SH-SY5Y (cell line): ENCODE results near the gene RGS9.

Experiments used
- GATA2 ChIP-seq: IDR thresholded peaks from 2 replicates; pipeline ENCODE4 v1.6.1; 2011; ENCODE audit warnings: mild to moderate bottlenecking, low read depth, low read length
- GATA3 ChIP-seq: IDR thresholded peaks from 2 replicates; pipeline ENCODE4 v1.6.1; 2011; ENCODE audit warnings: low read depth, mild to moderate bottlenecking, low read length, moderate library complexity

Gene RGS9

GRCh38 chr17:65104973-65105372, 32.2 kb upstream of the RGS9 start:
- TF ChIP-seq GATA3 (no peak), GATA2 (no peak)

- no peak for TF ChIP-seq GATA2
- TF ChIP-seq GATA3: no peak
Measured at GRCh38 chr17:65108152-65108551, 29.0 kb upstream of the RGS9 start.

GRCh38 chr17:65109543-65109942, 27.6 kb upstream of the RGS9 start:
- no peak for TF ChIP-seq GATA2
- no peak for TF ChIP-seq GATA3

- TF ChIP-seq GATA3 (no peak), GATA2 (no peak)
Measured at GRCh38 chr17:65109990-65110680, 27.0 kb upstream of the RGS9 start.

- no peak for TF ChIP-seq GATA2
- no peak for TF ChIP-seq GATA3
Measured at GRCh38 chr17:65115839-65116238, 21.3 kb upstream of the RGS9 start.

- TF ChIP-seq GATA3 (no peak), GATA2 (no peak)
Measured at GRCh38 chr17:65117384-65118035, 19.7 kb upstream of the RGS9 start.

GRCh38 chr17:65121368-65121767, 15.8 kb upstream of the RGS9 start:
- no peak for TF ChIP-seq GATA3
- TF ChIP-seq GATA2: no peak

- no peak for TF ChIP-seq GATA2
- TF ChIP-seq GATA3: no peak
Measured at GRCh38 chr17:65121916-65122806, 15.0 kb upstream of the RGS9 start.

GRCh38 chr17:65122836-65123756, 14.1 kb upstream of the RGS9 start:
- TF ChIP-seq GATA3: no peak
- TF ChIP-seq GATA2: no peak

GRCh38 chr17:65123757-65124675, 13.2 kb upstream of the RGS9 start:
- no peak for TF ChIP-seq GATA2
- TF ChIP-seq GATA3: no peak

GRCh38 chr17:65130832-65131231, 6.3 kb upstream of the RGS9 start:
- TF ChIP-seq GATA3 (no peak), GATA2 (no peak)

GRCh38 chr17:65131240-65131639, 5.9 kb upstream of the RGS9 start:
- TF ChIP-seq GATA2: no peak
- no peak for TF ChIP-seq GATA3
